Fibroblast of skin of back (primary cell): ENCODE measurements around the gene SEMA4D.

Experiments used
- DNase-seq: peaks from one replicate; pipeline ENCODE4 v3.0.0-alpha.2; 2013

Gene SEMA4D

GRCh38 chr9:89502038-89502601 lies 4.2 kb upstream of the SEMA4D start:
- no peak for DNase-seq

DNA sequence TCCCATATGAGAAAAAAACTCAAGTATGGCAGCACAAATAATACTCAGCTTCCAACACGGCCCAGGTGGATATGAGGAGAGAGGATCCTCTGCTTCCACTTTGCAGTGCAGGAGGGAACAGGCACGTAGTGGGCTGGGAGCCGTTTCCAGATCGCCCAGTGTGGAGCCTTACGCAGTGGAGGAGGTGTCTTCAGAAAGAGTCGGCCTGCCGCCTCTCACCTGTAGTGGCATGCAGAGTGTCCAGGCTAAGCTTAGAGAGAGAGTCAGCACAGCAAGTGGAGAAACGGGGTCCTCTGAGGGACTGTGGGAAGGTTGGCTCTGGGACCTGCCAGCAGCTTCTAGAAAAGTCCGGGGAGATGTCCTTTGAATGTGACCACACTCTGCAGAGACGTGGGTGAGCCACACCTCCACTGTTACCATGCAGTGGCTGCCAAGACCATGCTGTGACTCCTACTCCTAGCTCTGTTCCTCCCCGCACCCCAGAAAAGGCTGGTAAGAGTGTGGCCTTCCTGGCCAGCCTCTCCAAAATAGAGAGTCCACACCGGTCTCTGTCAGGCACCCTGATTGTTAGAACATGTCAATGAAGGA lies 3.5 kb upstream of the SEMA4D start:
- no peak for DNase-seq

- DNase-seq = no peak
Measured at GRCh38 chr9:89500008-89500407, 2.1 kb upstream of the SEMA4D start.

DNA sequence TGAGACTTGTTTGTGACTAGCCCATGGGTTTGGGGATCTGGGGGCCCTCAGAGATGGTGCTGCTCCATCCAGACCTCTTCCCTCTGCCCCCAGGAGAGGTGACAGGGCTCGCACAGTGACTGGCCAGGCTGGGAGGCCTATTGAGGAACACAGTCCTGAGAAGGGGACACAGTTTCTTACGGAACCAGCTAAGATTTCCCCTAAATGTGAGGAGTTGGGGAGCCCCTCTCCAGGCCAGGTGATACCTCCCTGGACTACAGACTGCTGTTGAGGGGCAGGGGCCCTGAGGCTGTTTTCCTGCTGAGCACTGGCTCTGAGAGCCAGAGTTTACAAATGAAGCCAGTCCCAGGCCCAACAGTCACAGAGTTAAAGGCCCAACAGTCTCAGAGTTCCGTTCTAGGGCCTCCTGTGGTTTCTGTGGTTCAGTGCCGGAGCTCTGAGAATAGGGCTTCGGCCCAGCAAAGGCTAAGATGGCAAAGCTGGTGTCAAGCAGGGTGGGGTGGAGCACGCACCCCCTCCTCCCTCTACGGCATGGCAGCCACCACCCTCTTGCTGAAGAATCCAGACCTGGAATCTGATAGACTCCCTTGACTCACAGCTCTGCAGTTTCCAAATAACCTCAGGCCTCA lies 1.1 kb upstream of the SEMA4D start:
- no peak for DNase-seq

DNA sequence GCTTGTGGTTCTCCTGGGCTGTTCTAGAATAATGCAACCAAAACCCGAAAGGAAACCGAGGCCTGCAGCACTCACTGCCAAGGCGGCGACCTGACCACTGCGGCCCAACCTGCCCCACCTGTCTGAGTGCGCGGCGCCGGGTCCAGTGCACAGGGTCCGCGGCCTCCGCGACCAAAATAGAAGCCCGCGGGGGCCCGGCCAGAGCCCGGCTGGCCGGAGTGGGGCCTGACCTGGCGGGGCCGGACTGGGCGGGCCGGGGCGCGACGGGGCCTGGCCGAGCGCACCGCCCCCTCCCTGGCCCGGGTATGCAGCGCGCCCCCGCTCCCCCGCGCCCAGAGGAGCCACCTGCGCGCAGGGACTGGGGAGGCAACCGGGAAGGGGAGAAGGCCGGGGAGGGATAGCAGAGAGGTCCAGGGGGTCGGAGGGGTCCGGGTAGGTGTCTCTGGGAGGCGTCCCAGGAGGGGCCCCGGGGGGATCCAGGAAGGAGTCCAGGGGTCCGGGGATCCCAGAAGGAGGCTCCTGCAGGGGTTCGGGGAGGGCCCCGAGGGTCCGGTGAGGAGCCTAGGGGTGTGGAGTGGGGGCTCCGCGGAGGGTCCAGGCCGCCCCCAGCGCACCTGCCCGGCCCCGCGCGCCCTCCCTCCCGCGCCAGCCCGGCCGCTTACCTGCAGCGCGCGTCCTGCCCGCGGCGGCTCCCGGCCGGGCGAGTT lies 503 bp downstream of the SEMA4D start:
- no peak for DNase-seq

DNA sequence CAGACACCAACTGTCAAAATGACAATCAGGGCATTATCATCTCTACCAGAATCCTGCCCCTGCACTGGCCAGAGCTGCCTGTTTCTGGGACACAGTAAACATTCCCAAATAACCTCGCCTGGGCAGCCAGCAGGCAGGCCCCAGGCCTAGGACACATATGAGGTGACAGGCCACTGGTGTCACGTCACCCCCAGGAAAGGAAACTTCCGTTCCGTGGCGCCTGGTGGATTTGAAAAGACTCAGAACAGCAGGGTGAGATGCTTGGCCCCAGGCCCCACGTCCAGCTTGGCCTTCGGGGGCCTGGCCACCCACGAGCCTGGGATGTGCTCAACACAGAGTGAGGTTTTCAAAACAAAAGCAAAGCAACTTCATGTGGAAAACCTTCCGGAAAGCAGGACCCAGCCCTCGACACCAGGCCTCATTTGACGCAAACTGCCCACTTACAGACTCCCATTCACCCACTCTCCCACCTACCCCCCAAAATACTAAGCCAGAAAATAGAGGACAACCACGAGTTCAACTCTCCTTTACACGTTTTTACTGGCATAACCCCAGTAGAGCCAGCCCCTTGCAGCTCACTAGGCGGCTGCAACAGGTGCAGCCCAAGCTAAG lies 1.2 kb downstream of the SEMA4D start:
- no peak for DNase-seq

DNA sequence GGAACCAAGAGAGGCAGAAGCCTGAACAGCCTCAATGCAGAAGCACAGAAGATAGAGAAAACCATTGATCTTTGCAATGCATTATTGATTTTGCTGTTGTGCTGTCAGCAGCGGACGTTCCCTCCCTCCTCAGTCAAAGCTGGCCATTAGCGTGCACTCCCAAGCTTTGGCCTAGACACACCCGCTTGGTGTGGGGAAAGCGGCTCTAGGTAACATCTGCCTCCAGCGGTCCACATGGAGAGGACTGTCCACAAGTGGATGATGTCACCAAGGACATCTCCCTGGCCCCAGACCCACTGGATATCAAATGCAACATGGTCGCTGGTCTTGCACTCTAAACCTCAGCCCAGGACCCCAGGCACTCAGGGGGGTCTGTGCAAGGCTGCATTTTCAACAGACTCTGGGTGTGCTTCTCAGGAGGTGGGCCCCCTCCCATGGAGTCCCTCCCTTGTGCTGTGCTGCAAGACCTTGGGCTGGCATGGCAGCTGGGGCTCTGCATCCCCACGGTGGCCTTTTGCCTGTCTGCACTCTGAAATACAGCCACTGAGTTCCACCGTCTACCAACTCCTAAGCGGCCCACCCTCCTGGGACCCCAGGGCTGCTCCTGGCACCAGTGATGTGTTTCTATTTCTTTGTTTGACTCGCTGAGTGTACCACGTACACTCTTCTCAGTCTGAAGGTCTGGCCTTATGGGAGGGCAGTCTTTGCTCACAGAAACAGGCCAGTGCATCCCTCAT lies 1.9 kb downstream of the SEMA4D start:
- DNase-seq = no peak

- DNase-seq = no peak
Measured at GRCh38 chr9:89494199-89494598, 3.7 kb downstream of the SEMA4D start.

- no peak for DNase-seq
Measured at GRCh38 chr9:89493671-89494070, 4.2 kb downstream of the SEMA4D start.

DNA sequence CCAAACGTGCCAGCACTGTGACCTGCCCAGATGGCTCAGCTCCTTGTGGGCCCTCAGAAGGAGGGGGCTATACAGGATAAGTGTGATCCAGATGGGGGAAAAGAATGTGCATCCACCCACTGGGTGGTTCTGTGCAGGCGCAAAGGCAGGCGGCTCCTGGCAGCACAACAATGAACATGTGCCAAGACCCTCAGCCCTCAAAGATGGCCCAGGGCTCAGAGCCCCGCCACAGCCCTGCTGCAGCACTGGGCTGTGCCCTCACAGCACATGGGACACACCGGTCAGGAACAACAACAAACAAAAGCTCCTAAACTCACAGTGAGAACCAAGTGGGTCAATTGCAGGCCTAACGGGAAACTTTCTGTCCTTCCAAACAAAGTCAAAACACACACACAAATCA lies 4.7 kb downstream of the SEMA4D start:
- DNase-seq = no peak

DNA sequence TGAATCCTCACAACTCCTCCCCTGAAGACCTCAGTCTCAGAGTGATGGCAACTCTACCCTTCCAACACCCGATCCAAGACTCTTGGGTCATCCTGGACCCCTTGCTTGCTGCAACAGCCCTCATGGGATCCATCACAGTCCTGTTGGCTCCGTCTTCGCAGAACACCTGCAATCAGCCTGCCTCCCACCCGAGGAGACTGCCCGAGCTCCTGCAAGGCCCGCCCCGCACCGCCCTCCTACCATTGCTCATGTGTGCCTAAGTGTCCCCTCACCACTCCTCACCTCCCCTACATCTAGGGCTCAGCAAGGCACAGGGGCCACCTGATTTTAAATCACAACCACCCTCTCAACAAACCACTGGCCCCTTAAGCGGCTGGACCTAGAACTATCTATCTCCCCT lies 5.3 kb downstream of the SEMA4D start:
- DNase-seq = no peak

GRCh38 chr9:89491694-89492093 lies 6.2 kb downstream of the SEMA4D start:
- no peak for DNase-seq

DNA sequence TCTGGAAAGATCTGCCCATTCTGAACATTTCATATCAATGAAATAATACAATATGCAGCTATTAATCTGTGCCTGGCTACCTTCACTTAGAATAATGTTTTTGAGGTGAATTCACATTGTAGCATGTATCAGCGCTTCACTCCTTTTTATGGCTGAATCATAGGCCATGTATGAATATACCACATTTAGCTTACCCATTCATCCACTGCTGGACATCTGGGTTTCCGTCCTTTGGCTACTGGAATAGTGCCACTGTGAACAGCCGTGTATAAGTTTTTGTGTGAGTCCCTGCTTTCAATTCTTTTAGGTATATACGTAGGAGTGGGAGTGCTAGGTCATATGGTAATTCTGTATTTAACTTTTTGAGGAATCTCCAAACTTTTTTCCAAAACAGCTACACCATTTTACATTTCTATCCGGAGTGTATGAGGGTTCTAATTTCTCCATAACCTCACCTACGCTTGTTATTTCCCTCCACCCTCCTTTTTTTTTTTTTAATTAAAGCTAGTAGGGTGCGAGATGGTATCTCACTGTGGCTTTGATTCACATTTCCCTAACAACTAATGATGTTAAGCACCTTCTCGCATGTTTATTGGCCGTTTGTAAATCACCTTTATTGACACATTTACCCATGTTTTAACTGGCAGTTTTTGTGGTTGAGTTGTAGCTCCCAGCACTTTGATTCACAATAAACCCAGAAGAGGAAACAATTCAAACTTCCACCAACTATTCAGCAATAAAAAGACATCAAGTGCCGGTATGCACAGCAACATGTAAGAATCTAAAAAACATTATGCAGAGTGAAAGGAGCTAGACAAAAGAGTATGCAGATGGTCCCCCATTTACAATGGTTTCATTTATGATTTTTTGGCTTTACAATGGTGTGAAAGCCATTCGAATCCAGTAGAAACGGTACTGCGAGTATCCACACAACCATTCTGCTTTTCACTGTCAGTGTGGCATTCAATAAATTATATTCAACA lies 8.1 kb downstream of the SEMA4D start:
- DNase-seq = no peak

DNA sequence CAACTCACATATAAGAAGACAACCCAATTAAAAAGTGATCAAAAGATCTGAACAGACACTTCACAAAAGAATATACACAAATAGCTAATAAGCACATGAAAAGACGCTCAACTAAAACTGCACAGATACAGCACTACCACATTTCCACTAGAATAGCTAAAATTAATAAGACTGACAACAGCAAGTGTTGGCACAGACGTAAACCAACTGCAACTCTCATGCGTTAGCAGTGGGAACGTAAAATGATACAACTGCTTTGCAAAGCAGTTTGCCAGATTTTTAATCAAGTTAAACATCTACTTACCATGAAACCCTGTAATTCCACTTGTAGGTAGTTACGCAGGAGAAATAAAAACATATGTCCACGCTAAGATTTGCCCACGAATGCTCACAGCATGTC lies 9.0 kb downstream of the SEMA4D start:
- no peak for DNase-seq

DNA sequence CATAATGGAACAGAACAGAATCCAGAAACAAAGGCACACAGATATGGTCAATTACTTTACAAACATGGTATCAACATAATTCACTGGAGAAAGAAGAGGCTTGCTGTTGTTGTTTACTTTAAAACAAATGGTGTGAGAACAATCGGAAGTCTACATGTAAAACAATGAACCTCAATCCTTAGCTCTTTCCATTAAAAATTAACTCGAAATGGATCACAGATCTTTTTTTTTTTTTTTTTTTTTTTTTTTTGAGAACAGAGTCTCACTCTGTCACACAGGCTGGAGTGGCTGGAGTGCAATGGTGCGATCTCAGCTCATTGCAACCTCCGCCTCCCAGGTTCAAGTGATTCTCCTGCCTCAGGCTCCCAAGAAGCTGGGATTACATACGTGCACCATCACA lies 9.8 kb downstream of the SEMA4D start:
- DNase-seq = no peak

DNA sequence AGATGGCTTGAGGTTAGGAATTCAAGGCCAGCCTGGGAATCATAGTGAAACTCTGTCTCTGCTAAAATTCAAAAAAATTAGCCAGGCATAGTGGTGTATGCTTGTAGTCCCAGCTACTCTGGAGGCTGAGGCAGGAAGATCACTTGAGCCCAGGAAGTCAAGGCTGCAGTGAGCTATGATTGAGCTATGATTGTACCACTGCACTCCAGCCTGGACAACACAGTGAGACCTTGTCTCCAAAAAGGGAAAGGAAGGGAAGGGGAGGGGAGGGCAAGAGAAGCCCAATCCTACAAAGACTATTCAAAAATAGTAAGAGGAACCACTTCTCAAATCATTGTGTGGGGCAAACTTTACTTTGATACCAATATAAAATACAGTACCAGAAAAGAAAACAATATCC lies 11.2 kb downstream of the SEMA4D start:
- no peak for DNase-seq

DNA sequence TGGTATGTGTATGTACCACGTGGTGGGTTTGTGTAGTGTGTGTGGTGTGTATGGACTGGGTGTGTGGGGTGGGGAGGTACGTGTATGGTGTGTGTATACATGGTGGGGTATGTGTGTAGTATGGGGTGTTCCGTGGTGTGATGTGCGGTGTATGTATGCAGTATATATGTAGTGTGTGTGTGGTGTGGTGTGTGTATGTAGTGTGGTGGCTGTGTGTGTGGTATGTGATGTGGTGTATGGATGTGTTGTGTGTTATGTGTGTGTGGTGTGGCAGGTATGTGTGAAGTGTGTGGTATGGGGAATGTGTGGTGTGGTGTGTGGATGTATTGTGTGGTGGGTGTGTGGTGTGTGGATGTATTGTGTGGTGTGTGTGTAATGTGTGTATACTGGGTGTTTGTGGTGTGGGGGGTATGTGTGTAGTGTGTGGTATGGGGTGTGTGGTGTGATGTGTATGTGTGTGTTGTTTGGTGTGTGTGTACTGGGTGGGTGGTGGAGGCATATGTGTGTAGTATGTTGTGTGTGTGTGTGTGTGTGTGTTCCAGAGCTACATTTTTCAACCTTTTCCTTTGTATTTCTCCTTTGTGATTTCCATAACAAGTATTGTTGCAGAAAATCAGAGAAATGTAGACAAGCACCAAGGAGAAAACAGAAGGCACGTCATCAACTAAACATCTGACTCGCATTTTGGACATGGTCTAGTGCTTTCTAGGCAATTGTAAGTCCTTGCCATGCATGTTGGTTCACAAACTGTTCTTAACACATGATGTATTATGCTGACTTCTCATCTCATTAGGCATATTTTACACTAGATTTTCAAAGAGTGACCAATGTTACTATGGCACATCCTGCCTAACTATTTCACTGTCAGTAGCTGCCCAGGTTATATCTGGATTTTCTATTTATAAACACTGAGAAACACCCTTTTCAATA lies 13.2 kb downstream of the SEMA4D start:
- DNase-seq = no peak

GRCh38 chr9:89483592-89484474 lies 14.1 kb downstream of the SEMA4D start:
- no peak for DNase-seq

- no peak for DNase-seq
Measured at GRCh38 chr9:89482901-89483361, 15.0 kb downstream of the SEMA4D start.
